Thyroid gland (tissue), 4 donors: Measurements from ENCODE around the gene AKIRIN1. TPM values are rescaled to one million over a fixed set of nuclear protein-coding genes. Genes with fewer than 3 reads are reported as not detected.
"Not testable (repeated sequence)": the region's sequence is repeated elsewhere in the genome, so short reads cannot be mapped to it uniquely, and the experiment has no call there.

ENCODE experiments used
- DNase-seq, 2 donors: peaks; one replicate each; pipeline ENCODE4 v3.0.0-alpha.2; 2019
- H3K27ac ChIP-seq, 3 donors: fragments of 200-600 bp; sonication (generic); 1 replicate in 2 of 3; 2 replicates in 1 of 3; pipeline ENCODE4 v1.5.1; 2016 to 2019; ENCODE audit warnings: mild to moderate bottlenecking in 1 of 3, moderate library complexity in 1 of 3
- H3K27me3 ChIP-seq: fragments of 200-600 bp; sonication (generic); one replicate; pipeline ENCODE4 v1.5.1; 2019
- H3K36me3 ChIP-seq, 2 donors: fragments of 200-600 bp; sonication (generic); one replicate each; pipeline ENCODE4 v1.5.1; 2016 to 2019
- H3K4me1 ChIP-seq, 2 donors: fragments of 200-600 bp; sonication (generic); one replicate each; pipeline ENCODE4 v1.5.1; 2017 to 2019
- H3K4me3 ChIP-seq, 3 donors: fragments of 200-600 bp; sonication (generic); replicated peaks in 1 of 3; 1 replicate in 2 of 3; 2 replicates in 1 of 3; pipeline ENCODE4 v1.5.1; 2016; ENCODE audit warnings: mild to moderate bottlenecking in 1 of 3
- H3K9me3 ChIP-seq: fragments of 200-600 bp; sonication (generic); one replicate; pipeline ENCODE4 v1.5.1; 2017
- CTCF ChIP-seq, 6 experiments: fragments of 200-600 bp in 3 of 6; fragments of 450-650 bp in 3 of 6; sonication (generic) in 3 of 6; IDR thresholded peaks; one replicate each; pipeline ENCODE4 v1.5.1; 2016 to 2019; ENCODE audit warnings: antibody characterized with exemption in 6 of 6, mild to moderate bottlenecking in 2 of 6, inconsistent platforms in 1 of 6, moderate library complexity in 1 of 6
- POLR2A ChIP-seq, 2 donors: fragments of 450-650 bp; IDR thresholded peaks; one replicate each; pipeline ENCODE4 v1.6.1; 2017; ENCODE audit warnings: antibody characterized with exemption in 2 of 2, mild to moderate bottlenecking in 2 of 2, moderate library complexity in 1 of 2
- WGBS, 2 donors: methylation state at CpG; one replicate each; pipeline ENCODE4 v1.1.5; 2017; 5-methylcytosine and 5-hydroxymethylcytosine counted together
- intact Hi-C: fragments of 100-400 bp; cut with DNase I; formaldehyde crosslinking; loops from one replicate; pipeline ENCODE4 v1.15.1; 2023
- total RNA-seq, 4 donors: library from RNA; depleted of rRNA; stranded (reverse); fragments of >200 nt; gene quantifications; one replicate each; pipeline ENCODE4 v1.2.3, GENCODE V29; 2016

Gene AKIRIN1
- total RNA-seq, 4 donors from 2014 or later: 46.8 to 64.6 (median 56.7) TPM

- intact Hi-C loops: no loop called here
- 71 to 79% methylated on average over 12 of the region's 12 CpGs for WGBS, 2 donors
- peak overlapping the region in 2 of 3 donors; percentile 37 to 45 for H3K27ac ChIP-seq
- H3K9me3 ChIP-seq: no peaks in the 10 kb centered on the region
- DNase-seq: peak in 1 of 2 donors; percentile 11
- peaks cover 0 to 11% of the 10 kb centered on the region in 2 donors for H3K4me1 ChIP-seq
- H3K36me3 ChIP-seq: no peaks in the 10 kb centered on the region
- TF ChIP-seq POLR2A (IDR thresholded peaks at IDR 0.05) (no peak), CTCF (IDR thresholded peaks at IDR 0.05) (no peak)
- no peaks in the 10 kb centered on the region for H3K27me3 ChIP-seq
- no peak overlapping the region for H3K4me3 ChIP-seq
Observed at GRCh38 chr1:39047374-39048229, 56.5 kb downstream of the AKIRIN1 start.

- peak; percentile 42 to 57 for DNase-seq
- intact Hi-C loops: no loop called here
- H3K27ac ChIP-seq: peak overlapping the region in 2 of 3 donors; percentile 36 to 37
- peaks cover 0 to 11% of the 10 kb centered on the region in 2 donors for H3K4me1 ChIP-seq
- no peak overlapping the region for H3K4me3 ChIP-seq
- TF ChIP-seq POLR2A (IDR thresholded peaks at IDR 0.05) (no peak), CTCF (IDR thresholded peaks at IDR 0.05) (no peak)
- H3K27me3 ChIP-seq: no peaks in the 10 kb centered on the region
- no peaks in the 10 kb centered on the region for H3K9me3 ChIP-seq
- no peaks in the 10 kb centered on the region for H3K36me3 ChIP-seq
- WGBS, 2 donors: 43 to 55% methylated on average over 7 of the region's 7 CpGs
Observed at GRCh38 chr1:39048745-39049370, 57.8 kb downstream of the AKIRIN1 start.

- peak overlapping the region in 1 of 3 donors; percentile 5 for H3K27ac ChIP-seq
- WGBS, 2 donors: 96 to 100% methylated on average over 4 of the region's 4 CpGs
- no peak overlapping the region for H3K4me3 ChIP-seq
- intact Hi-C loops: no loop called here
- H3K36me3 ChIP-seq: no peaks in the 10 kb centered on the region
- H3K27me3 ChIP-seq: no peaks in the 10 kb centered on the region
- TF ChIP-seq POLR2A (IDR thresholded peaks at IDR 0.05) (no peak), CTCF (IDR thresholded peaks at IDR 0.05) (no peak)
- H3K4me1 ChIP-seq: peaks cover 0 to 11% of the 10 kb centered on the region in 2 donors
- no peaks in the 10 kb centered on the region for H3K9me3 ChIP-seq
- DNase-seq: no peak
Observed at GRCh38 chr1:39050001-39050400, 58.9 kb downstream of the AKIRIN1 start.

GRCh38 chr1:39051193-39051850, 60.2 kb downstream of the AKIRIN1 start:
- H3K4me1 ChIP-seq: peaks cover 0 to 11% of the 10 kb centered on the region in 2 donors
- DNase-seq, H3K4me3 ChIP-seq, intact Hi-C loops, H3K27me3 ChIP-seq, H3K27ac ChIP-seq, H3K36me3 ChIP-seq, H3K9me3 ChIP-seq: not testable (repeated sequence)
- WGBS, 2 donors: 85 to 97% methylated on average over 11 of the region's 11 CpGs

- WGBS, 2 donors: 95% methylated on average over 4 of the region's 4 CpGs
- Histone ChIP-seq H3K27me3 (no peaks in the 10 kb centered on the region), H3K4me3 (no peak overlapping the region), H3K9me3 (no peaks in the 10 kb centered on the region), H3K4me1 (peaks cover 0 to 8% of the 10 kb centered on the region in 2 donors), H3K27ac (no peak overlapping the region), H3K36me3 (no peaks in the 10 kb centered on the region)
- no peak for DNase-seq
- TF ChIP-seq CTCF (IDR thresholded peaks at IDR 0.05) (no peak), POLR2A (IDR thresholded peaks at IDR 0.05) (no peak)
- intact Hi-C loops: no loop called here
Observed at GRCh38 chr1:39051956-39052355, 60.9 kb downstream of the AKIRIN1 start.

- H3K9me3 ChIP-seq, intact Hi-C loops, H3K27me3 ChIP-seq, H3K4me1 ChIP-seq, H3K36me3 ChIP-seq, DNase-seq, H3K4me3 ChIP-seq, H3K27ac ChIP-seq: not testable (repeated sequence)
- WGBS, 2 donors: 93 to 95% methylated on average over 8 of the region's 8 CpGs
Observed at GRCh38 chr1:39055213-39055710, 64.2 kb downstream of the AKIRIN1 start.
